VCaP (cell line): ENCODE results near the gene IL12A.

Experiments used
- H3K27ac ChIP-seq: fragments of 450-650 bp; 2 replicates; pipeline ENCODE4 v1.5.1; 2017
- TF ChIP-seq, protein P1 (sequence below): fragments of 450-650 bp; conservative IDR thresholded peaks from 2 replicates; pipeline ENCODE4 v1.5.1; 2017; ENCODE audit warnings: mild to moderate bottlenecking, moderate library complexity

Gene IL12A

DNA sequence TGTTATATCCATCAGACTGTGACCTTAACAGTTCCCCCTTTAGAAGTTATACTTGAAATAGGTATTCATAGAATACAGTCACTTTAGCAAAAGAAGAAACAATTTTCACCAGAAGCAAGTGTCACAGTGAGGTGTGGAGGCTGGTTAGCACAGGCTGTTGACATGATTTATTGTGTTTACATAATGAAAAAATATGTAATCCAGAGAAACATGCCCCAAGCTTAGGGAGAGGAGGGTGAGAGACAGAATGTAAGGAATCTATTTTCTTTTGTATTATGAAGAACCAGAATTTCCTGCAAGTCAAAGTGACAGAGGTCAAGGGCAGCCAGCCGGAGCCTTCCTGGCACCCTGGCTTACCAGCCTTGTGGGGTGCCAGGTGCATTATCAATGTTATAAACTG lies 4.0 kb downstream of the IL12A start:
- TF ChIP-seq, protein P1, sequence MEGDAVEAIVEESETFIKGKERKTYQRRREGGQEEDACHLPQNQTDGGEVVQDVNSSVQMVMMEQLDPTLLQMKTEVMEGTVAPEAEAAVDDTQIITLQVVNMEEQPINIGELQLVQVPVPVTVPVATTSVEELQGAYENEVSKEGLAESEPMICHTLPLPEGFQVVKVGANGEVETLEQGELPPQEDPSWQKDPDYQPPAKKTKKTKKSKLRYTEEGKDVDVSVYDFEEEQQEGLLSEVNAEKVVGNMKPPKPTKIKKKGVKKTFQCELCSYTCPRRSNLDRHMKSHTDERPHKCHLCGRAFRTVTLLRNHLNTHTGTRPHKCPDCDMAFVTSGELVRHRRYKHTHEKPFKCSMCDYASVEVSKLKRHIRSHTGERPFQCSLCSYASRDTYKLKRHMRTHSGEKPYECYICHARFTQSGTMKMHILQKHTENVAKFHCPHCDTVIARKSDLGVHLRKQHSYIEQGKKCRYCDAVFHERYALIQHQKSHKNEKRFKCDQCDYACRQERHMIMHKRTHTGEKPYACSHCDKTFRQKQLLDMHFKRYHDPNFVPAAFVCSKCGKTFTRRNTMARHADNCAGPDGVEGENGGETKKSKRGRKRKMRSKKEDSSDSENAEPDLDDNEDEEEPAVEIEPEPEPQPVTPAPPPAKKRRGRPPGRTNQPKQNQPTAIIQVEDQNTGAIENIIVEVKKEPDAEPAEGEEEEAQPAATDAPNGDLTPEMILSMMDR, result no peak
- no peak overlapping the region for H3K27ac ChIP-seq

DNA sequence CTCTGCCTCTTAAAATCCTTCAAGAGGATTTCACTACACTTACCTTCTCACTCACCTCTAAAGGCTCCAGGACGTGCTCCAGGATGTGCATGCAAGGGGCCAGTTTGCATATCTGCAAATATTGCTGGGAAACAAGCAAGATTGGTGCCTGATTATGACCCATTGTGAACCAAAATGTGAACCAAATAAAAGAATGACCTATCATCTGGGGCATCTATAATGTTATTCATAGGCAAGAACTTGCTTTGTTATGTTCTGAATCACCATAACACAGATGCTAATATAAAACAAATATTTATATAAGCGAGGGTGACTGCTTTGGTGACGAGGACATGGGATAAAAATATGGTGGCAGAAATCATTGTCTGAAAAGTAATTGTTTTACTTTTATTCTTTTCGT lies 5.5 kb downstream of the IL12A start:
- H3K27ac ChIP-seq, result no peak overlapping the region
- TF ChIP-seq, protein P1, result no peak

DNA sequence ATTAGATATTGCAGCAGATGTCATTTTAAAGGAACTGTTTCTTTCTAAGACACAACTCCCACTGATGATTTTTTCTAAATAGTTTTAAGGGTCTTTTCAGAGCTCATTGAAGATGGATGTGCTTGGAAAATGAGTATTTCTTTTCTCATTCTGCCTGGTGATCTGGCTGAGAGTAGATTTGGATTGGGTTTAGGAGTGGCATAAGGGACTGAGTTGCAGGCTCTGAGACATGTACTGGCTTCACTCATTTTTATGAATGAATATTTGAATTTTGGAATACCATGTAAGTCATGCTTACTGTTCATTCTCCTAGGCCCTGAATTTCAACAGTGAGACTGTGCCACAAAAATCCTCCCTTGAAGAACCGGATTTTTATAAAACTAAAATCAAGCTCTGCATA lies 6.5 kb downstream of the IL12A start:
- TF ChIP-seq, protein P1, result no peak
- no peak overlapping the region for H3K27ac ChIP-seq

DNA sequence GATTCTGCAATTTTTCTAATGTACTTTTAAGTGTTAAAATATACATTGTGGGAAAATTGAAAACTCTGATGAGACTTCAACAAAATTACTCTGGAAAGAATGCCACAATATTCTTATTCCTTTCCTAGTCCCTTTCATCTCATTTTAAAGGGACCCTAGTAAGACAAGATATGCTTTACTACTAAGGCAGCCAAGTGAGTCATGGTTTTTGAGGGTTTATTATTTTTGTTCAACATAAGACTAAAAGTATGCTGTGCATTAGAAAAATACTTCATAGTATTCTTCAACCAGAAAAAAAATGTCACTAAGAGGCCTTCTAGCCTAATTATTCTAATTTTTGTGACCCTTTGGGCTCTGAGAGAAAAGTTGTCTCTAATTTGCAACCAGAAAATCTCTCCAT lies 7.4 kb downstream of the IL12A start:
- H3K27ac ChIP-seq, result no peak overlapping the region
- TF ChIP-seq, protein P1, result no peak

DNA sequence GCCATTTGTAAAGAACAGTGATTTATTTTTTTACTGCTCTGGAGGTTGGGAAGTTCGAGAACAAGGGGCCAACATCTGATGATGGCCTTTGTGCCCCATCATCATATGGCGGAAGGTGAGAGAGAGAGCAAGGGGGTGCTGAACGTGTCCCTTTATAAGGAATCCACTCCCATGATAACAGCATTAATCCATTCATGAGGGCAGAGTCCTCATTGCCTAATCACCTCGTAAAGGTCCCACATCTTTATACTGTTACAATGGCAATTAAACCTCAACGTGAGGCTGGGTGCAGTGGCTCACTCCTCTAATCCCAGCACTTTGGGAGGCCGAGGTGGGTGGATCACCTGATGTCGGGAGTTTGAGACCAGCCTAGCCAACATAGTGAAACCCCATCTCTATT lies 8.3 kb downstream of the IL12A start:
- H3K27ac ChIP-seq, result no peak overlapping the region
- TF ChIP-seq, protein P1, result no peak

DNA sequence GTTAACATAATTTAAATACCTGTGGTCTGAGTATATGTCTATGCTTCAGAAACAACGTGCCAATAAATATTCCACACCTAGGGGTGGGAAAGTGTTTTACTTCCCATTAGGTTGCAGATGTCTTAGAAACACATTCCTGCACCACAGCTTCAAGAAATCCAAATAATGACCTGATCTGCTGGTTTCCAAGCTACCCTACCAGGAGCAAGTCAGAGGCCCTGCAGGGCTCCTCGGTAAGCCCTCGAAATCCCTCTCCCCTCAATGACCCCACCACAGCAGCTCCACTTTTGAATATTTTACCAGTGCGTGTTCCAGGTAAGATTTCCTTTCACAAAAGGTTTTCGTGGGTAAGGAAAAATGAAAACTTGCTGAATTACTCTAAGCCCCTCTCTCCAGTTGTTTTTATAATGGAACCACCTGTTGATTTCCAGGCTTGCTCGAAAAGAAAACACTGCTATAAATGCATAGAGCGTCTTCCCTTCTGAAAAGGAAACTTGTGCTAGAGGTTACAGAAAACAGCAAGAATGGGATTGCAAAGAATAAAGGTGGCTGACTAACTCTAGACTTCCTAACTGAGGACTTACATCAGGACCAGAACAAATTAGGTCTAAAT lies 12.6 kb downstream of the IL12A start:
- TF ChIP-seq, protein P1, result no peak
- no peak overlapping the region for H3K27ac ChIP-seq

DNA sequence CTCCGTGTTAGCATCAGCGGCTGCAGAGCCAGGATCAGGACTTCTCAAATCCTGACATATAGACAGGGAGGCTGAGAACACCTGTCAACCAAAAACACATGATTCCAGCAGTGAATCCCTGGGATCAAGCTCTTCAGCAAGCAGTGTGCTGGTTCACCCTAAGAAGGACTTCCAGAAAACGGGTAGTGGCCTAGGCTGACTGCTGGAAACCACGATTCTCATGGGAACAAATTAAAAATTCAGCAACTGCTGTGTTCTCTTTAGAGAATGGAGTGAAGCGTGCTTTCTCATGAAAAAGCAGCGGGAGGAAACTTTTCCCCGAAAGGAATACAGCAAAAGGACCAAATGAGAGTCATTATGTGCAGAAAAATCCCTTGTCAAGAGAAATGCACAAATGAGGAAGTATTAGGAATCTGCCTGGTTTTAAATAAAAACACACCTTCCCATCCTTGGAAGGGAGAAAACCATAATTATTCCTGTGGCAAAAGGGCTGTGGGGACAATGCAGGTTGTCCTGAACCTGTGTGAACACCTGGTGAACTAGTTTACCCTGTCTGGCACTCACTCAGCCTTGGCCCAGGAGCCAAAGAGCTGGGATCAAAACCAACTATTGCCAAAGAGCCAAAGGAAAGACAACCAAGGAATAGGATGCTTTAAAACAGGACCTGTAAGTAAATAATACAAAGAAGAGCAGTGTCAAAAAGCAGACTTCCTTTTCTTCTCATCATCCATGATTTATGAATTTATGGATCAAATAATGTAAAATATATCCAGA lies 13.4 kb downstream of the IL12A start:
- TF ChIP-seq, protein P1, result no peak
- H3K27ac ChIP-seq, result no peak overlapping the region
